Pulmonary artery endothelial cell (primary cell): Measurements from ENCODE around the gene OSBP2. TPM values are rescaled to one million over a fixed set of nuclear protein-coding genes. Genes with fewer than 3 reads are reported as not detected.

Experiments
- DNase-seq: peaks from one replicate; pipeline ENCODE4 v3.0.0-alpha.2; 2011; ENCODE audit warnings: low read depth, low spot score
- total RNA-seq: library from RNA; depleted of rRNA; stranded (reverse); fragments of >200 nt; gene quantifications from 2 replicates; pipeline ENCODE4 v1.2.3, GENCODE V29; 2014

The OSBP2 gene
- total RNA-seq, 1 donor from 2014 or later = 7.3 TPM

DNA sequence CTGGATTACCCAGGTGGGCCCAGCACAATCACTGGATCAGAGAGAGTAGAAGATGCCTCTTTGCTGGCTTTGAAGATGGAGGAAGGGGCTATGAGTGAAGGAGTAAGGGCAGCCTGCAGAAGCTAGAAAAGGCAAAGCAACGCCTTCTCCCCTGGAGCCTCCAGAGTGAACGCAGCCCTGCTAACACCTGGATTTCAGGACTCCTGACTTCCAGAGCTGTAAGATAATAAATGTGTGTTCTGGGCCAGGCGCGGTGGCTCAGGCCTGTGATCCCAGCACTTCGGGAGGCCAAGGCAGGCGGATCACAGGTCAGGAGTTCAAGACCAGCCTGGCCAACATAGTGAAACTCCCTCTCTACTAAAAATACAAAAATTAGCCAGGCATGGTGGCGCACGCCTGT is 171.5 kb downstream of the OSBP2 start:
- DNase-seq = no peak

DNA sequence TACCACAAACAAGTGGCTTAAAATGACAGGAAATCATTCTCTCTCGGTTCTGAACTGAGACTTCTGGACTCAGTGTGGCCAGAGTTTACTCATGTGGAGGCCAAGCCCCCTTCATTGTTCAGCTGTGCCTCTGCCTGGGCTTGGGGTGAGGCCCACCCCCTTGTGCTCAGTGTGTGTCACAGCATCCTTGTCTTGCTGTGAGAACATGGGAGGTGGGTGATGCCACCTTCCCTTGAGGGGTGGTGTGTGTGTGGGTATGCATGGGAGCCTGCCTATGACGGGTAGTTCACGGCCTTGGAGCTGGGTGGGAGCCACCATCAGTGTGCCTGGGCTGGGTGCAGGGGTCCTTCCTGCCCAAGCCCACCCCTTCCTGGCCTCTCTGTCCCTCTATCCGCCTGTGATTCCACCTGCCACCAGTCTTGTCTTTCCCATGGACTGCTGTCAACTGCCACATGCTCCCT is 172.2 kb downstream of the OSBP2 start:
- peak; percentile 33 for DNase-seq

- no peak for DNase-seq
These were observed 173.3 kb downstream of the OSBP2 start for GRCh38 chr22:30867746-30868662.

DNA sequence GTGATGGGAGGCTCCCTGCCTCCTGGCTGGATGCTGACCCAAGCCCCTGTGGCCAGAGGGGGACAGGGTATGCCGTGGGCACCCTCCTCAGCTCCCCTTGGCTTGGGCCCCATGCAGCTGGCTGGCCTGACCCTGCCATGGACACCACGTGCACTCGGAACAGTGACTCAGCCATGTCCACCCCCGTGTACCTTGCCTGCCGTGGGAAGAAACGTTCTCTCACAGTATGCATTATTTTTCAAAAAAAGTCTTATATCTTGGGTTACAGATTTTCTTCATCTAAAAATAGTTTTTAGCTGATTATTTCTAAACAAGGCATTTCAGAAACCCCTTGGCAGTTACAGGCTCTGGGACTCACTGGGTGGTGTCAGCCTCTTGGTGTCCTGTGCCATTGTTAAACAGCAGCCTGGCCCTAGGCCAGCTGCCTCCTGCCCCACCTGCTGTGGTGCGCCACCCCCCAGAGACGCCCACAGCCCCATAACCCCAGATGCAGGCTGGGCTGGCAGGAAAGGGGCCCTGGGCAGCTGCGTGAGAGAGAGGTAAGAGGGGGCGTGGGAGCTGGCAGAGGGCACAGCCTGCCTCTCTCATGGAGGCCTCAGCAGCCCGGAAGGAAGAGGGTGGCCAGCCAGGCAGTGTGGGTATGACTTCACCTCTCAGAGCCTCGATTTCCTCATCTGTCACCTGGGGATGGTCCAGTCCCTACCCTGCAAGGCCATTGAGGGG is 174.2 kb downstream of the OSBP2 start:
- no peak for DNase-seq

DNA sequence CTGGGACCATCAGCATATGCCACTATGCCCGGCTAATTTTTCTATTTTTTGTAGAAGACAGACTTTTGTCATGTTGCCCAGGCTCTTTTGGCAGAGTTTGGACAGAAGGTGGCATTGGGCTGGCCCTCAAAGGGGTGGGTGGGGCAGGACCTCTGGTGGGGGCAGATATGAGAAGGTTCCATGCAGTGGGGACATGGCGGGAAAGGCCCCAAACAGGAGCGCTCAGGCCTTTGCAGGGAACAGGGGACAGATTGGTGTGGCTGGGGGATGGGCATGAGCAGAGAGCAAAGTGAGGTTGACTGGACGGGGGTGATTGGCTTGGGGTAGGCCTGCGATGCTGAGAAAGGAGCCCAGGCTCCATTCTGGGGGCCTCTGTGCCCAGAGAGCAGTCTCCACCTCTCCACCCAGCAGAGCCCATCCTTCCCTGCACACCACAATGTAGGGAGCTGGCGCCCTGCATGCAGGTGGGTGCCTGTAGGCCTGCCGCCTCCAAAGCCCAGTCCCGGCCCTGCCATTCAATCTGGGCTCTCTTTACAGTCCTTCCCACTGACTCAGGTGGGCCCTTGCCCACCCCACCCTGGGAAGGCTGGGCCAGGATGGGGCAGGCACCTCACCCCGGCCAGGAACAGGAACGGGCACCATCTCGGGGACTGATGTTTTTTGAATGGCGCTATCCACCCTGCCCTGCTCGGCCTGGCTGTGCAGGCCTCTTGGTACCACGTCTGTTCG is 175.2 kb downstream of the OSBP2 start:
- DNase-seq = no peak

DNA sequence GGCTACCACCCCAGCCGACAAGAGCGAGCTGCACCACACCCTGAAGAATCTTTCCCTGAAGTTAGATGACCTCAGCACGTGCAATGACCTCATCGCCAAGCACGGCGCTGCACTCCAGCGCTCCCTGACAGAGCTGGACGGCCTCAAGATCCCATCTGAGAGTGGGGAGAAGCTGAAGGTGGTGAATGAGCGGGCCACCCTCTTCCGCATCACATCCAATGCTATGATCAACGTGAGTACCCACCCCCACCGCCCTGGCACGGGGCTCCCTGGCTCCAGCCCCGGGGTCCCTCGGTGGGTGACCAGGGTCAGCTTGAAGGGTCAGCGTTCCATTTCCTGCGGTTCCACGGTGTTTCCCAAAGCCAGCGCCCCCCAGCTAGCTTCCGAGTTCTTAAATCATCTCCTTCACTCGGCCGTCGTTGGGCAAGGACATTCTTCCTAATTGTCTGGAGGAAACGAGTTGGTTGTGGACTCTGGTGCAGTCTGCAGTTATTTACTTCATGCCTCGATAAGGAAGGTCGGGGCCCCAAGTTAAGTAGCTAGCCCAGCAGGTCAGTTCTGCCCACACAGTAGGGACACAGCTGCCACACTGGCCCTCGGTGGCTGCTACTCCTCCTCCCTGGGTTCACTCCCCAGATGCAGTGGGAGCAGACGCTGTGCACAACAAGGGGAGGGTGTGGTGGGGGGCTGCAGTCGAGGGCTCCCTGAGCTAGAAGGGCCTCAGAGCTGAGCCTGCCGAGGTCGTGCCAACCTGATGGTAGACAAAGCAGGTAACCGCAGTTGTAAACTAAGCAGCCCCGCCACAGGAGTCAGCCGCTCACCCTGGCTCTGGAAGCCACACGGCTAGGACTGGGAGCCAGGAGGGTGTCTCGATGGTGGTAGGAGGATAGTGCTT is 176.0 kb downstream of the OSBP2 start:
- no peak for DNase-seq

- DNase-seq = no peak
These were observed 177.0 kb downstream of the OSBP2 start for GRCh38 chr22:30871391-30872284.

GRCh38 chr22:30872285-30873041 is 177.8 kb downstream of the OSBP2 start:
- no peak for DNase-seq

DNA sequence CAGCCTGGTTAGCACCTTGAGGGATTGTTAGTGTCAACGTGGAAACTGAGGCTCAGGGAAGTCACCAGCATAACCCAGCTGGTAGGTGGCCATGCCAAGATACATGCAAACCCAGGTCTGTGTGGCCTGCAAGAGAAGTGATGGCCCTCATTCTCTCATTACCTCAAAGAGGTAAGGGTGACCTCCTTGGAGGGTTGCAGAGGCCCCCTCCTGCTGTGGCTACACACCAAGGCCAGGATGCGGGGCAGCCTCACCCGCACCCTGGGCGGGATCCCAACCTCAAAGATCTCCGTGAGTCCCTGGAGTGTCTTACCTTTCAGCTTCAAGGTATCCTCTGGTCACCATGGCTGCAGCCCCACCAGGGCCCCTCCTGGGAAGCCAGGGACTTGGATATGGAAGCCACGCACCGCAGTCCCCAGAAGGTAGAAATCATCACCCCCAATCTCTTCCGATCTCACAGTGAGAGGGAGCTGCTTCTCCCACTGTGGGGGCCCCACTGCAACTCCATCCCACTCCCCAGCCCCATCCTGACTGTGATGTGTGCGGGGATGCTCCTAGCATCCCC is 178.5 kb downstream of the OSBP2 start:
- no peak for DNase-seq

DNA sequence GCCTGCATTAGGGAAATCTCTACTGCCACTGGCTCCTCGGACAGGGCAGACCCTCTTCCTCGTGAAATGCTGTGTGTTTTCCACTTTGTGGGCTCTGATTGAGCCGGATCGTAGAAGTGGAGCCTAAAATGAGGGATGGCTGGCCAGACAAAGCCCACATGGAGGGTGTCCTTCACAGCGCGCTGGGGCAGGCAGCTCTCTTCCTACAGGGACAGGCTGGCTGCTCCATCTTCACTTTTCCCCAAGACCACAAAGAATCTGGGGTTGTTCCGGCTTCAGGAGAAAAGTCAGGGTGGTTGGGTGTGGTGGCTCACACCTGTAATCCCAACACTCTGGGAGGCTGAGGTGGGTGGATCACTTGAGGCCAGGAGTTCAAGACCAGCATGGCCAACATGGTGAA is 179.0 kb downstream of the OSBP2 start:
- DNase-seq = no peak

DNA sequence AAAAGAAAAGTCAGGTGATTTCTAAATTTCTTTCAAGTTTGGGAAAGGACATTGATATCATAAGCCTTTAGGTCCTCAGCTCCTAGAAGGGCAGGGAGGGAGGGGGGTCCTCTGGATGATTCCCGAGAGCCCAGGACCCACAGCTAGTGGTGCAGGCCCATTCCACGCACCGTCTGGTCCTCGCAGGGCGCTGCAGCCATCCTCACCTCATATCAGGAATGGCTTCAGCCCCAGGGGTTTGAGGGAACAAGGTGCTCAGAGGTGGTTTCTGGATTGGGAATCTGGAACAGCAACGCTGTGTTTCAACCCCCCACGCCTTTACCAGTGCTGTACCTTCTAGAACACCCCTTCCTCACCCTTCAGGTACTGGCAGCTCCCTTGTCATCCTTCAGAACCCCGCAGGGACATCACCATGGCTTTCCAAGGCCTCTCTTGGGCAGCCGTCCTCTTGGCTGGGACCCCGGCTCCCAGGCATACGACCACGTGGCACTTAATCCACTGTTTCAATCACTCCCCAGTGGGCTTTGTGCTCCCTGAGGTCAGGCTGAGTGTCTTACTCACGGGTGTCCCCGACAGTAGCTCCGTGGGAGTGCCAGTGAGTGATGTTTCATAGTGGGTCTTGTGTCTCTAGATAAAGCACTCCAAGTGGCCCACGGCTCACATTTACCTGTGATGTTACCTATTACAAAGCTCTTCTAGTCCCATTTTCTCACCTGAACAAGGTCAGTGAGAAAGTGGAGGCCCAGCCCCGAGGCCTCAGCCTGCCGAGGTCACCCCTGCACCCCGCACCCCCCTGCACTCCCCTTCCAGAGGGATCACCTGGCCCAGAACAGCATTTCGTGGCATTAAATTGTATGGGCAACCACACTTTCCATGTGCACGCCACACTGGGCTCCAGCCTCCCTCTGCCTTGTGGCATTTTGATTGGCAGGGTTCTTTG is 180.0 kb downstream of the OSBP2 start:
- DNase-seq = no peak

- DNase-seq = no peak
These were observed 181.0 kb downstream of the OSBP2 start for GRCh38 chr22:30875481-30876215.

- DNase-seq = no peak
These were observed 181.6 kb downstream of the OSBP2 start for GRCh38 chr22:30876221-30876751.

GRCh38 chr22:30876915-30877553 is 182.4 kb downstream of the OSBP2 start:
- no peak for DNase-seq

- DNase-seq = no peak
These were observed 183.2 kb downstream of the OSBP2 start for GRCh38 chr22:30877662-30878515.
